Naive B cell (primary cell): Measurements from ENCODE around the gene MARCHF11. TPM values are rescaled to one million over a fixed set of nuclear protein-coding genes. Genes with fewer than 3 reads are reported as not detected.

Source experiments
- ATAC-seq, 2 donors: fragments of 150-1000 bp; cut with Tn5 transposase; 2 replicates each; pipeline ENCODE4 v1.10.0; 2021; ENCODE audit warnings: low read depth in 2 of 2, mild to moderate bottlenecking in 2 of 2, moderate library complexity in 2 of 2
- DNase-seq: peaks from one replicate; pipeline ENCODE4 v3.0.0; 2022
- H3K27ac Mint-ChIP-seq, 6 donors: one replicate each; pipeline ENCODE4 v1.8.0; 2020 to 2022; ENCODE audit warnings: mild to moderate bottlenecking in 6 of 6, mixed read lengths in 6 of 6, moderate library complexity in 5 of 6, inconsistent platforms in 2 of 6
- H3K27me3 Mint-ChIP-seq, 3 donors: one replicate each; pipeline ENCODE4 v1.8.0; 2021 to 2022; ENCODE audit warnings: mixed read lengths in 3 of 3, mild to moderate bottlenecking in 1 of 3
- H3K36me3 Mint-ChIP-seq, 2 donors: one replicate each; pipeline ENCODE4 v1.8.0; 2020 to 2022; ENCODE audit warnings: mixed read lengths in 2 of 2, inconsistent platforms in 1 of 2, mild to moderate bottlenecking in 1 of 2
- H3K4me1 Mint-ChIP-seq, 3 donors: one replicate each; pipeline ENCODE4 v1.8.0; 2020 to 2022; ENCODE audit warnings: mixed read lengths in 3 of 3, inconsistent platforms in 1 of 3, mild to moderate bottlenecking in 1 of 3, moderate library complexity in 1 of 3
- H3K4me3 Mint-ChIP-seq, 8 donors: one replicate each; pipeline ENCODE4 v1.8.0; 2020 to 2022; ENCODE audit warnings: mild to moderate bottlenecking in 8 of 8, mixed read lengths in 8 of 8, moderate library complexity in 8 of 8, inconsistent platforms in 2 of 8
- H3K9me3 Mint-ChIP-seq, 7 donors: one replicate each; pipeline ENCODE4 v1.8.0; 2020 to 2022; ENCODE audit warnings: mixed read lengths in 7 of 7, mild to moderate bottlenecking in 5 of 7, inconsistent platforms in 2 of 7, moderate library complexity in 1 of 7
- polyA plus RNA-seq, 6 donors: library from polyadenylated mRNA; unstranded; fragments of 300-500 nt; fragmentation: Illumina TruSeq; gene quantifications; one replicate each; pipeline ENCODE4 v1.2.3, GENCODE V29; 2021; ENCODE audit warnings: low read depth in 6 of 6

Gene MARCHF11
- polyA plus RNA-seq, 6 donors from 2014 or later = not detected

GRCh38 chr5:16119790-16120189 is 59.8 kb downstream of the MARCHF11 start:
- Mint-ChIP-seq H3K36me3 (no peaks in the 10 kb centered on the region), H3K4me3 (no peak overlapping the region), H3K27me3 (no peaks in the 10 kb centered on the region), H3K9me3 (peaks cover 6 to 17% (median 7%) of the 10 kb centered on the region in 7 donors), H3K27ac (no peak overlapping the region), H3K4me1 (no peaks in the 10 kb centered on the region)
- DNase-seq (no peak), ATAC-seq (no peak)

GRCh38 chr5:16115140-16115539 is 64.5 kb downstream of the MARCHF11 start:
- Mint-ChIP-seq H3K4me1 (no peaks in the 10 kb centered on the region), H3K27me3 (no peaks in the 10 kb centered on the region), H3K9me3 (peaks cover 5 to 25% (median 14%) of the 10 kb centered on the region in 7 donors), H3K27ac (no peak overlapping the region), H3K36me3 (no peaks in the 10 kb centered on the region), H3K4me3 (no peak overlapping the region)
- ATAC-seq (no peak), DNase-seq (no peak)

- H3K27me3 Mint-ChIP-seq = no peaks in the 10 kb centered on the region
- DNase-seq (no peak), ATAC-seq (no peak)
- no peak overlapping the region for H3K27ac Mint-ChIP-seq
- H3K9me3 Mint-ChIP-seq = peaks cover 10 to 53% (median 17%) of the 10 kb centered on the region in 7 donors
- H3K36me3 Mint-ChIP-seq = no peaks in the 10 kb centered on the region
- H3K4me1 Mint-ChIP-seq = no peaks in the 10 kb centered on the region
- no peak overlapping the region for H3K4me3 Mint-ChIP-seq
Observed at GRCh38 chr5:16108418-16108817, 71.2 kb downstream of the MARCHF11 start.

GRCh38 chr5:16104961-16105360 is 74.6 kb downstream of the MARCHF11 start:
- Mint-ChIP-seq H3K27ac (no peak overlapping the region), H3K4me3 (no peak overlapping the region), H3K36me3 (no peaks in the 10 kb centered on the region), H3K27me3 (no peaks in the 10 kb centered on the region), H3K9me3 (peaks cover 10 to 63% (median 18%) of the 10 kb centered on the region in 7 donors), H3K4me1 (no peaks in the 10 kb centered on the region)
- ATAC-seq (no peak), DNase-seq (no peak)

- no peak for ATAC-seq
- no peak for DNase-seq
- Mint-ChIP-seq H3K36me3 (no peaks in the 10 kb centered on the region), H3K4me3 (no peak overlapping the region), H3K27ac (peak overlapping the region in 1 of 6 donors; percentile 2), H3K9me3 (peaks cover 0 to 9% (median 5%) of the 10 kb centered on the region in 7 donors), H3K27me3 (peaks cover 0 to 6% (median 0%) of the 10 kb centered on the region in 3 donors), H3K4me1 (no peaks in the 10 kb centered on the region)
Observed at GRCh38 chr5:16095612-16096011, 84.0 kb downstream of the MARCHF11 start.

- Mint-ChIP-seq H3K4me3 (no peak overlapping the region), H3K9me3 (peaks cover 0 to 8% (median 3%) of the 10 kb centered on the region in 7 donors), H3K27ac (no peak overlapping the region), H3K4me1 (no peaks in the 10 kb centered on the region), H3K36me3 (no peaks in the 10 kb centered on the region), H3K27me3 (peaks cover 0 to 4% (median 0%) of the 10 kb centered on the region in 3 donors)
- no peak for DNase-seq
- ATAC-seq = no peak
Observed at GRCh38 chr5:16090270-16090669, 89.3 kb downstream of the MARCHF11 start.

GRCh38 chr5:16082982-16083381 is 96.6 kb downstream of the MARCHF11 start:
- Mint-ChIP-seq H3K9me3 (peaks cover 0 to 26% (median 4%) of the 10 kb centered on the region in 7 donors), H3K27me3 (no peaks in the 10 kb centered on the region), H3K36me3 (peaks cover 0 to 9% of the 10 kb centered on the region in 2 donors), H3K27ac (no peak overlapping the region), H3K4me3 (no peak overlapping the region), H3K4me1 (no peaks in the 10 kb centered on the region)
- ATAC-seq (no peak), DNase-seq (no peak)

GRCh38 chr5:16082053-16082452 is 97.5 kb downstream of the MARCHF11 start:
- Mint-ChIP-seq H3K27ac (no peak overlapping the region), H3K27me3 (no peaks in the 10 kb centered on the region), H3K4me1 (no peaks in the 10 kb centered on the region), H3K36me3 (peaks cover 0 to 9% of the 10 kb centered on the region in 2 donors), H3K9me3 (peaks cover 0 to 24% (median 4%) of the 10 kb centered on the region in 7 donors), H3K4me3 (no peak overlapping the region)
- no peak for DNase-seq
- no peak for ATAC-seq

GRCh38 chr5:16081376-16081955 is 98.1 kb downstream of the MARCHF11 start:
- H3K27me3 Mint-ChIP-seq = no peaks in the 10 kb centered on the region
- peaks cover 0 to 24% (median 4%) of the 10 kb centered on the region in 7 donors for H3K9me3 Mint-ChIP-seq
- no peaks in the 10 kb centered on the region for H3K4me1 Mint-ChIP-seq
- ATAC-seq = no peak
- no peak overlapping the region for H3K27ac Mint-ChIP-seq
- DNase-seq = no peak
- H3K36me3 Mint-ChIP-seq = peaks cover 0 to 9% of the 10 kb centered on the region in 2 donors
- no peak overlapping the region for H3K4me3 Mint-ChIP-seq

- Mint-ChIP-seq H3K4me1 (no peaks in the 10 kb centered on the region), H3K27ac (no peak overlapping the region), H3K4me3 (no peak overlapping the region), H3K9me3 (peaks cover 0 to 29% (median 4%) of the 10 kb centered on the region in 7 donors), H3K27me3 (no peaks in the 10 kb centered on the region), H3K36me3 (peaks cover 0 to 9% of the 10 kb centered on the region in 2 donors)
- DNase-seq (no peak), ATAC-seq (no peak)
Observed at GRCh38 chr5:16076657-16077056, 102.9 kb downstream of the MARCHF11 start.

GRCh38 chr5:16074358-16074757 is 105.2 kb downstream of the MARCHF11 start:
- Mint-ChIP-seq H3K4me1 (no peaks in the 10 kb centered on the region), H3K36me3 (peaks cover 0 to 4% of the 10 kb centered on the region in 2 donors), H3K27ac (no peak overlapping the region), H3K27me3 (no peaks in the 10 kb centered on the region), H3K9me3 (peaks cover 0 to 18% (median 0%) of the 10 kb centered on the region in 7 donors), H3K4me3 (no peak overlapping the region)
- DNase-seq = no peak
- no peak for ATAC-seq

GRCh38 chr5:16072616-16073015 is 107.0 kb downstream of the MARCHF11 start:
- H3K27ac Mint-ChIP-seq = no peak overlapping the region
- H3K27me3 Mint-ChIP-seq = no peaks in the 10 kb centered on the region
- H3K4me3 Mint-ChIP-seq = no peak overlapping the region
- H3K36me3 Mint-ChIP-seq = no peaks in the 10 kb centered on the region
- peaks cover 0 to 8% (median 0%) of the 10 kb centered on the region in 7 donors for H3K9me3 Mint-ChIP-seq
- H3K4me1 Mint-ChIP-seq = no peaks in the 10 kb centered on the region
- no peak for DNase-seq
- ATAC-seq = no peak

- ATAC-seq = no peak
- no peak overlapping the region for H3K27ac Mint-ChIP-seq
Observed at GRCh38 chr5:16067415-16067814, 112.2 kb downstream of the MARCHF11 start.

GRCh38 chr5:16066810-16067209 is 112.8 kb downstream of the MARCHF11 start:
- Mint-ChIP-seq H3K36me3 (no peaks in the 10 kb centered on the region), H3K27ac (no peak overlapping the region), H3K27me3 (no peaks in the 10 kb centered on the region), H3K4me1 (no peaks in the 10 kb centered on the region), H3K9me3 (peaks cover 0 to 7% (median 2%) of the 10 kb centered on the region in 7 donors), H3K4me3 (no peak overlapping the region)
- ATAC-seq = no peak
- DNase-seq = no peak

More at GRCh38 chr5:16067415-16067814, 112.2 kb downstream of the MARCHF11 start:
- DNase-seq = no peak
- peaks cover 0 to 7% (median 2%) of the 10 kb centered on the region in 7 donors for H3K9me3 Mint-ChIP-seq
- no peaks in the 10 kb centered on the region for H3K36me3 Mint-ChIP-seq
- H3K27me3 Mint-ChIP-seq = no peaks in the 10 kb centered on the region
- no peaks in the 10 kb centered on the region for H3K4me1 Mint-ChIP-seq
- no peak overlapping the region for H3K4me3 Mint-ChIP-seq
